Raji (cell line): ENCODE results near the gene UPF3A.

Experiments used
- POLR2A ChIP-seq: IDR thresholded peaks from 2 replicates; pipeline ENCODE4 v1.6.1; 2011; ENCODE audit warnings: low read depth, low read length, control low read depth; ENCODE audit not compliant: insufficient read depth

Gene UPF3A

DNA sequence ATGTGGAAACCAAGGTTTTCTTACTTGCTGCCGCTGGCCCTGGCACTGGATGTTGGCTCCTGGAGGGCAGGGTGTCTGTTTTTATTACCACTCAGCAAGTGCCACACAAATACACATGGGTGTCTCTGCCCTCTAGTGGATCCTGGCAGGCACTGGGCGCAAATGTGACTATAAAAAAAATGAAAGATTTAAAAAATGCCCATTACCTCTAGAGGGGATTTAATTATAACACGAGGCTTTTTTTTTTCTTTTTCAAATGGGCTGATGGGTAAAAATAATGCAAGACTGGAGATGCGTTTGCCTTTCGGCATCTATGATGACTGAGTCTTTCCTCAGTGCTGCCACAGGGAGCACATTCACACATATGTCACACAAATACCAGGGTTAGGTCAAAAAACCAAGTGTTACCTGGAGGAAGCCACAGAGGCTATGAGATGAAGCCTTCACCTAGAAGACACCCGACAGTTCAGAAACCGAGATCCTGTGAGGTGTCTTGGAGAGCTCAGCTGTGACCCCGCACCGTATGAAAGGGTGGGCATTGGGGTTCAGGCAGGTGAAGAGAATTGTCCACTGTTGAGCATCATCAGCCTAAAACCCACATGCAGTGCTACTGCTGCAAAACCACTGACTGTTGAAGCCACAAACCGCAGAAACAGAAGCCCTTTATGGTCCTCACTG is 58.6 kb downstream of the UPF3A start:
- TF ChIP-seq POLR2A: no peak; the same call in 1 of the 2 replicates

DNA sequence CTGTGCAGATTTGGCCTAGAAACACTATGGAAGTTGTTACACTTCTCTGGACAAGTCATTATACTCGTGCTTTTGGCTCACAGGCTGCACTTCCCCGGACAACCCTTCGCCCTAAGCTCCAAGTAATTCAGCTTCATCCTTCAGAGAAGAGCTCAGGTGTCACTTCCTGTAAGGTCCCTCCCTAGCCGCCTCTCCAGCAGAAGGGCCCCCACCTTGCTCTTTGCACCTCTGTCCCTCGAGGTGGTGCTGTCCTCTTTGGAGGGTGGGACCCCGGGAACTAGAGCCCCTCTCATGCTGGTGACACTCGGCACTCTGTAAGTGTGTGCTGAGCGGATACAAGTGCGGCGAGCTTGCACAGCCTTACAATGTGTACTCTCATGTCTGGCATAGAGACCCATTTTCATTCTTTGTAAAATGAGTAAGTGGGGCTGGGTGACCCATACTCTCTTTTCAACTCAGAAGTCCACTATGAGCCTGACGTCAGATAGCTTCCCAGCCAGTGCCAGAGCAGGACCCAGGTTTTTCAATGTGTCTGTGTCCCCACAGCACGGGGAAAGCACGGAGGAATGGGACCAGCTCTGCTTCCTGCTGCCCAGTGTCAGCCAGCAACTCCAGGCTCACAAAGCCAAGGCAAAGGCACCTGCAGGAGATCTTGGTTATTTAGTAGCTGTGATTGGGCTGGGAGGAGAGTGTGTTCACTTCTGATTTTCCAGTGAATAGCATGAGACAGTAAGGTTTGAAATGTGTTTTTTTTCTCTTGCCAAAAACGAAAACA is 59.8 kb downstream of the UPF3A start:
- TF ChIP-seq POLR2A: no peak
